ENCODE data around the gene EEF1AKMT4. TPM values are rescaled to one million over a fixed set of nuclear protein-coding genes. Genes with fewer than 3 reads are reported as not detected.

Gene EEF1AKMT4
- total RNA-seq (2021; fragmentation: NEBNext Ultra II Directional; extraction: Animal tissue kit (Norgen Biotek cat#: 25700)) (9.3 and 9.6 TPM in 2 replicates), polyA plus RNA-seq (2011; rRNA removed) (30.1 and 39.0 TPM in 2 replicates), polyA minus RNA-seq (2011; rRNA and poly(A)+ RNA removed) (14.7 and 16.9 TPM in 2 replicates)
- 22.5 TPM for polyA plus RNA-seq (2011; cell fraction: cytosol; rRNA removed)
- polyA plus RNA-seq (2011; cell fraction: nucleus; rRNA removed), result 24.0 TPM
- polyA plus RNA-seq (2012, experiment 1 of 2), result 13.8 to 18.0 TPM (median 15.3 TPM) in 4 replicates
- polyA plus RNA-seq (2012, experiment 2 of 2), result 17.6 TPM
- polyA plus RNA-seq (2013, experiment 1 of 2), result 6.7 TPM
- 6.7 TPM for polyA plus RNA-seq (2013, experiment 2 of 2)
- 4.8 TPM for polyA minus RNA-seq (2011; cell fraction: cytosol; rRNA and poly(A)+ RNA removed)
- 10.6 TPM for polyA minus RNA-seq (2011; cell fraction: nucleus; rRNA and poly(A)+ RNA removed)
- long read RNA-seq, experiment 1, transcript EEF1AKMT4-201 (3 exons, 1,823 nt), result major isoform, 15 of 19 reads
- long read RNA-seq, experiment 1, partial matches to known transcripts, result 4 of 19 reads
- long read RNA-seq, experiment 1, other reads (novel, unspliced or antisense), result 0 of 19 reads
- long read RNA-seq, experiment 2, transcript EEF1AKMT4-201 (3 exons, 1,823 nt), result major isoform, 72 of 76 reads
- long read RNA-seq, experiment 2, partial matches to known transcripts, result 0 of 76 reads
- long read RNA-seq, experiment 2, other reads (novel, unspliced or antisense), result 4 of 76 reads

GRCh38 chr3:184249412-184250166 lies at the start of gene EEF1AKMT4:
Gene EEF1AKMT4, plus strand, starts transcription at chr3:184249672. Its CDS starts 23 bp downstream, at chr3:184249695.
- Histone ChIP-seq H4K91ac (replicated peaks; ENCODE audit: insufficient read length, low read length) (peak within 1 kb of the TSS; percentile 75), H3K36me3 (ENCODE audit: control insufficient read depth in 2 of 4, insufficient read depth in 4 of 4, low read length in 3 of 4) (peaks cover 8 to 11% (median 9%) of the 10 kb centered on the region in 4 experiments; a peak in 6 of 8 replicates), H2BK20ac (ENCODE audit: low read length) (peak within 1 kb of the TSS; percentile 82; the same call in 1 of the 2 replicates), H3K9me3 (ENCODE audit: insufficient read depth in 2 of 2, low read depth in 1 of 2, low read length in 1 of 2) (no peaks in the 10 kb centered on the region), H3K14ac (ENCODE audit: insufficient read length) (no peak within 1 kb of the TSS), H2BK12ac (ENCODE audit: low read depth, low read length) (peak within 1 kb of the TSS; percentile 94; the same call in 1 of the 2 replicates), H2AFZ (ENCODE audit: low read length) (peak within 1 kb of the TSS; percentile 98), H3K18ac (ENCODE audit: extremely low read depth, low read length) (peak within 1 kb of the TSS; percentile 83), H3K79me2 (ENCODE audit: control insufficient read depth in 1 of 2, insufficient read depth in 2 of 2, low read length in 2 of 2) (peaks cover 0 to 11% of the 10 kb centered on the region in 2 experiments; a peak in 3 of 4 replicates), H3K23ac (ENCODE audit: insufficient read length) (no peak within 1 kb of the TSS), H3K4me1 (replicated peaks in 1 of 4; ENCODE audit: control insufficient read depth in 3 of 4, insufficient read depth in 4 of 4, low read length in 3 of 4) (no peaks in the 10 kb centered on the region), H4K8ac (ENCODE audit: extremely low read depth, insufficient read depth, low read length) (peak within 1 kb of the TSS; percentile 98), H3K27me3 (replicated peaks in 1 of 4; ENCODE audit: control insufficient read depth in 3 of 4, extremely low read depth in 1 of 4, insufficient read depth in 3 of 4, low read length in 3 of 4) (no peaks in the 10 kb centered on the region), H3K4ac (replicated peaks; ENCODE audit: insufficient read length, low read depth, low read length) (no peak within 1 kb of the TSS), H3K27ac (ENCODE audit: low read depth, low read length) (peak within 1 kb of the TSS; percentile 89), H2AK5ac (ENCODE audit: low read depth, low read length) (no peak within 1 kb of the TSS), H3K56ac (replicated peaks; ENCODE audit: insufficient read length, low read depth, low read length) (peak within 1 kb of the TSS; percentile 60), H3K4me2 (ENCODE audit: insufficient read depth in 1 of 2, low read depth in 2 of 2, low read length in 2 of 2) (peak within 1 kb of the TSS; percentile 75 to 94), H2BK15ac (ENCODE audit: low read length) (peak within 1 kb of the TSS; percentile 83), H3K23me2 (ENCODE audit: low read depth, low read length) (peaks cover 13% of the 10 kb centered on the region), H4K20me1 (replicated peaks in 1 of 2; ENCODE audit: control insufficient read depth in 1 of 2, insufficient read depth in 2 of 2, low read length in 2 of 2) (no peaks in the 10 kb centered on the region), H2BK5ac (ENCODE audit: low read depth, low read length) (peak within 1 kb of the TSS; percentile 96), H3K79me1 (ENCODE audit: low read depth, low read length) (peaks cover 2% of the 10 kb centered on the region), H4K5ac (ENCODE audit: insufficient read length, low read depth, low read length) (peak within 1 kb of the TSS; percentile 69), H2BK120ac (replicated peaks; ENCODE audit: low read depth, low read length) (peak within 1 kb of the TSS; percentile 40), H3K4me3 (ENCODE audit: extremely low read depth in 1 of 4, insufficient read depth in 2 of 4, low read depth in 3 of 4, low read length in 4 of 4) (peak within 1 kb of the TSS; percentile 71 to 98 (median 85)), H3K9ac (replicated peaks in 1 of 4; ENCODE audit: extremely low read depth in 1 of 4, low read depth in 3 of 4, low read length in 3 of 4) (peak within 1 kb of the TSS; percentile 77 to 94 (median 87))
- DNase-seq (ENCODE audit: low read depth in 1 of 2, low spot score in 2 of 2), result peak; percentile 93 to 99
- CTCF ChIA-PET (ENCODE audit: partially characterized antibody), result interaction anchor here (0.6 to 14.0 kb wide), 36 partner anchors 9 to 354 kb away, joined by 3 to 136 read pairs (median 4); partner anchors contain the start of genes CAMK2N2, FAM131A and VWA5B2
- FAIRE-seq, result peak; percentile 39
- POLR2A ChIA-PET (ENCODE audit: partially characterized antibody), result interaction anchor here (0.6 to 3.8 kb wide), 11 partner anchors 9 to 348 kb away, joined by 3 to 13 read pairs (median 3); partner anchors contain the start of gene CAMK2N2
- WGBS, 2 experiments (ENCODE audit: extremely low coverage in 1 of 2, insufficient coverage in 1 of 2, insufficient read length in 1 of 2, insufficient replicate concordance in 2 of 2, low coverage in 1 of 2, low lambda C conversion rate in 2 of 2, missing lambda C conversion rate in 1 of 2), result 1% methylated on average over 45 of the region's 54 CpGs; no CpG with 5 or more reads in 1 of the 2 experiments
- TF ChIP-seq POLR2AphosphoS5 (IDR thresholded peaks at IDR 0.05; ENCODE audit: low read depth, low read length) (0 out of 2 replicates have a peak, but pooled peaks have one; percentile 38), TEAD4 (IDR thresholded peaks at IDR 0.05; ENCODE audit: low read depth, low read length) (no peak), SUZ12 (IDR thresholded peaks at IDR 0.05; ENCODE audit: low read length) (no peak), SAP30 (IDR thresholded peaks at IDR 0.05; ENCODE audit: insufficient read depth, insufficient replicate concordance, low read length) (peak; percentile 54), CTCF (IDR thresholded peaks at IDR 0.05; ENCODE audit: control extremely low read depth in 1 of 3, insufficient read depth in 1 of 3, low read depth in 1 of 3, low read length in 3 of 3) (peak; percentile 74 to 83 (median 81))

Data from H1 (cell line).